Skeletal muscle cell (primary cell): ENCODE results near the gene UBR1.
A peak's percentile ranks its signal among the peaks of the same experiment; 100 is the strongest.
"Not testable (repeated sequence)": the region's sequence is repeated elsewhere in the genome, so short reads cannot be mapped to it uniquely, and the experiment has no call there.

Source experiments
- DNase-seq: peaks from one replicate; pipeline ENCODE4 v3.0.0-alpha.2; 2010; ENCODE audit warnings: low read depth
- H3K4me3 ChIP-seq: 2 replicates; pipeline ENCODE4 v1.5.1; 2011; ENCODE audit warnings: low read depth, mild to moderate bottlenecking, control low read depth, low read length, moderate library complexity

The UBR1 gene

DNA sequence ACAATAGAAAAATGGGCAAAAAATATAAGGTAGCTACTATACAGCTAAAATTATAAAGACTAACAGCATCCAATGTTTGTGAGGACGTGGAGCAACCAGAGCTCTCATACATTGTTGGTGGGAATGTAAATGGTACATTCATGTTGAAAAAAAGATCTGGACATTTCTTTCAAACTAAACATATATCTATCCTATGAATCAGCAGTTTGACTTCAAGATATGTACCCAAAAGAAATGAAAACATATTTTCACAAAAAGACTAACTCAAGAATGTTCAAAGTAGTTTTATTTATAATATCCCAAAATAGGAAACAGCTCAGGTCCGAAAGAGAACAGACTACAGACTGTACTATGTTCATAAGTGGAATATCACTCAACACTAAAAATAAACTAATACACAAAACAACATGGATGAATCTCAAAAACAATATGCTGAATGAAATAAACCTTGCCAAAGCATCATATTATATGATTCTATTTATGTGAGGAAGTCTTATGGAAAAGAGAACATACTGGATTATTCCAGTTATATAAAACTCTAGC lies 176.5 kb downstream of the UBR1 start:
- DNase-seq, result no peak
- no peak overlapping the region for H3K4me3 ChIP-seq

DNA sequence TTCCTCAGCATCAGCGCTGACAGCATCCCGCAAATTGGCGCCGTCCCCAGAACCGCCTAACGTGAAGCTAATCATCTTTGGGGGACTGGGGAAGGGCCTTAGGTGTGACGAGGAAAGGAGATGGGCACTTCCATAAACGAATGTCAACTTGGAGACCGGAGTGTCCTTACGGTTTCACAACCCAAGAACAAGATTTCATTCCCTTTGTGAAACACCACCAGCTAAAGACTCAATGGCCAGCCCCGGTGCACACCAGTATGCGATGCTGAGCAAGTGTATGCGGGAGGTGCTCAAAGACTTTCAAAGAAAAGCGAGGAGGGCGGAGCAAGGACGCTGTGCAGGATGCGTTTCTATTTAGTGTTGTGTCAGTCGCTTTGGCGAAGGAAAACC lies 184.5 kb downstream of the UBR1 start:
- H3K4me3 ChIP-seq, result peak overlapping the region; percentile 79
- no peak for DNase-seq

GRCh38 chr15:42920519-42921341 lies 185.1 kb downstream of the UBR1 start, which contains the start of gene TTBK2:
TSS of gene TTBK2 (minus strand) at chr15:42920778. CDS start at chr15:42878617, 42,161 bp downstream.
- peak; percentile 94 for DNase-seq
- H3K4me3 ChIP-seq, result peak within 1 kb of the TSS; percentile 79

GRCh38 chr15:42919799-42920518 lies 185.9 kb downstream of the UBR1 start:
- no peak for DNase-seq
- H3K4me3 ChIP-seq, result peak overlapping the region; percentile 79

DNA sequence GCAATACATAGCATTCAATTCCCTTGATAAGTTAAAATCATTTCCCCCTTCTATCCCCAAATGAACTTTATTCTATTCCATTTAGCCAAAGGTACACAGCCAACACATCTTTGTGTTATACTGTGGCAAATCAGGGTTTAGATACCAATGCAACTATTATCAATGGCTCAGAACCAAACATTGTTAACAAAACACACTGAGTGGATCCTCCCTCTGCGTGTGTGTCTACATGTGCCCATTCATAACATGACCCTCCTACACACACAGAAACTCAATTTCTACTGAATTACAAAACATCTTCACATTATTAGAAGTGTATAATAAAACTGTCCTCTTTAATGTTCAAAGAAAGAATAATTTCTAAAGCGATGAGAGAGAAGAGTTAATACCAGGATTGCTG lies 186.5 kb downstream of the UBR1 start:
- peak overlapping the region; percentile 79 for H3K4me3 ChIP-seq
- DNase-seq, result no peak

DNA sequence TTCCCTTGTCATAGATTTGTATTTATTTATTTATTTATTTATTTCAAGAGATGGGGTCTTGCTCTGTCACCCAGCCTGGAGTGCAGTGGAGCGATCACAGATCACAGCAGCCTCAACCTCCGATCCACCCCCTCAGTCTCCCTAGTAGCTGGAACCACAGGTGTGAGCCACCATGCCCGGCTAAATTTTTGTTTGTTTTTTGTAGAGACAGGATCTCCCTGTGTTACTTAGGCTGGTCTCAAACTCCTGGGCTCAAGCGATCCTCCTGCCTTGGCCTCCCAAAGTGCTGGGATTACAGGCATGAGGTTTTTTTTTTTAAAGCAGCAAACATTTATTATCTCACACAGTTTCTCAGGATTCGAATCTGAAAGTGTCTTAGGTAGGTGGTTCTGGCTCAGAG lies 187.8 kb downstream of the UBR1 start:
- no peak for DNase-seq
- H3K4me3 ChIP-seq, result no peak overlapping the region

DNA sequence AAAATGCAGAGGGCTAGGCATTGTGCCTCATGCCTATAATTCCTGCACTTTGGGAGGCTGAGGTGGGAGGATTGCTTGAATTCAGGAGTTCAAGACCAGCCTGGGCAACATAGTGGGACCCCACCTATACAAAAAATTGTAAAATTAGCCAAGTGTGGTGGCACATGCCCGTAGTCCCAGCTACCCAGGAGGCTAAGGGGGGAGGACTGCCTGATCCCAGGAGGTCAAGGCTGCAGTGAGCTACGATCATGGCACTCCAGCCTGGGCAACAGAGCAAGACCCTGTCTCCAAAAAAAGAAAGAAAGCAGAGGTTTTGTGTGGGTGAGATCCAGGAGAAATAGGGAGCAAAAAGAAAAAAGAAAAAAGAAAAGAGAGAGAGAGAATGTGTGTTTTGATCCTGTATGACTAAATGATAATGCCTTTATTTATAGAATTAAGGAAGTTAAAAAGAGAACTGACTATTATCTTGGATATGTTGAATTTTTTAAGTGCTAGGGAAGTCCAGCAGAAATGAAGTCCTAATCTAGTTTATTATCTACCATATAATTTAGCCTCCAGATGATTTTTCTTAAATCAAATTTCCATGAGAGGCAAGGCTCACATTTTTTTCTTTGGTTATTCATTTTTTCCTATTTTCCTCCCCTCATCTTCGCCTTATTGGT lies 190.1 kb downstream of the UBR1 start:
- DNase-seq, result no peak
- no peak overlapping the region for H3K4me3 ChIP-seq

DNA sequence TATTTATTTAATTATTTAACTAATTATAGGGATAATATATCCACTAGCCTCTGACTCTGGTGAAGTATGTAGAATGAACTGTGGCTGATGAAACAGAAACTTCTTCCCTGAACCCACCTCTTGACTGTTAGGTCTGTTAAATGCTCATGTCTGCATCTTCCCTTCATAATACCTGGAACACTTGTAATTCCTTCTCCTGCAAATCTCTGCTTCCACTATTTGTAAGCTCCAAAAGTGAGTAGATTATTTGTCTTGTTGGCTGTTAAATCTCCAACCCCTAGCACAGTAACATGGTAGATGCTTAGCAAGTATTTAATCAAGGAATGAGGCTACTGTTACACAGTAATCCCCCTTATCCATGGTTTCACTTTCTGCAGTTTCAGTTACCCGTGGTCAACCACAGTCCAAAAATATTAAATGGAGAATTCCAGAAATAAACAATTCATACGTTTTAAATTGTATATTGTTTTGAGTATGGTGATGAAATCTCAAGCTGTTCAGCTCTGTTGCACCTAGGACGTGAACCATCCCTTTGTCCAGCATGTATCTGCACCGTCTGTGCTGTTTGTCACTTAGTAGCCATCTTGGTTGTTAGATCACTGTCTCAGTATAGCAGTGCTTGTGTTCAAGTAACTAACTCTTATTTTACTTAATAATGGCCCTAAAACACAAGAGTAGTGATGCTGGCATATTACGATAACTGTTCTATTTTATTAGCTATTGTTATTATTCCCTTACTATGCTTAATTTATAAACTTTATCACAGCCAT lies 190.9 kb downstream of the UBR1 start:
- H3K4me3 ChIP-seq, result peak overlapping the region; percentile 2
- DNase-seq, result no peak

- no peak overlapping the region for H3K4me3 ChIP-seq
- DNase-seq, result no peak
Observed at GRCh38 chr15:42911058-42911592, 194.7 kb downstream of the UBR1 start.

GRCh38 chr15:42908538-42908937 lies 197.3 kb downstream of the UBR1 start:
- no peak overlapping the region for H3K4me3 ChIP-seq
- no peak for DNase-seq

- no peak overlapping the region for H3K4me3 ChIP-seq
- no peak for DNase-seq
Observed at GRCh38 chr15:42903388-42904324, 202.2 kb downstream of the UBR1 start.

DNA sequence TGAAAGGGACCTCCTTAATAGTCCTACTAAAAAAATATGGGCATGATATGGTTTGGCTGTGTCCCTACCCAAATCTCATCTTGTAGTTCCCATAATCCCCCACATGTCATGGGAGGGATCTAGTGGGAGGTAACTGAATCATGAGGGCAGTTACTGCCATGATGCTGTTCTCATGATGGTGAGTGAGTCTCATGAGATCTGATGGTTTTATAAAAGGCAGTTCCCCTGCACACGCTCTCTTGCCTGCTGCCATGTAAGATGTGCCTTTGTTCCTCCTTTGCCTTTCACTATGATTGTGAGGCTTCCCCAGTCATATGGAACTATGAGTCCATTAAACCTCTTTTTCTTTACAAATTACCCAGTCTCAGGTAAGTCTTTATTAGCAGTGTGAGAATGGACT lies 211.9 kb downstream of the UBR1 start:
- H3K4me3 ChIP-seq, DNase-seq: not testable (repeated sequence)
